Measurements from ENCODE around the gene KASH5.

The KASH5 gene, protein sequence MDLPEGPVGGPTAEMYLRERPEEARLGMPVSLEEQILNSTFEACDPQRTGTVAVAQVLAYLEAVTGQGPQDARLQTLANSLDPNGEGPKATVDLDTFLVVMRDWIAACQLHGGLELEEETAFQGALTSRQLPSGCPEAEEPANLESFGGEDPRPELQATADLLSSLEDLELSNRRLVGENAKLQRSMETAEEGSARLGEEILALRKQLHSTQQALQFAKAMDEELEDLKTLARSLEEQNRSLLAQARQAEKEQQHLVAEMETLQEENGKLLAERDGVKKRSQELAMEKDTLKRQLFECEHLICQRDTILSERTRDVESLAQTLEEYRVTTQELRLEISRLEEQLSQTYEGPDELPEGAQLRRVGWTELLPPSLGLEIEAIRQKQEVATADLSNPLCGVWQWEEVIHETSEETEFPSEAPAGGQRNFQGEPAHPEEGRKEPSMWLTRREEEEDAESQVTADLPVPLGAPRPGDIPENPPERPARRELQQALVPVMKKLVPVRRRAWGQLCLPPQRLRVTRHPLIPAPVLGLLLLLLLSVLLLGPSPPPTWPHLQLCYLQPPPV

GRCh38 chr19:49387936-49388372 lies at the start of gene KASH5:
KASH5 (plus strand) TSS chr19:49388249; CDS start chr19:49390884, 2,635 bp downstream.
- peak; percentile 63 to 86 for DNase-seq (ENCODE audit: low read depth in 1 of 2, low spot score in 1 of 2)

DNA sequence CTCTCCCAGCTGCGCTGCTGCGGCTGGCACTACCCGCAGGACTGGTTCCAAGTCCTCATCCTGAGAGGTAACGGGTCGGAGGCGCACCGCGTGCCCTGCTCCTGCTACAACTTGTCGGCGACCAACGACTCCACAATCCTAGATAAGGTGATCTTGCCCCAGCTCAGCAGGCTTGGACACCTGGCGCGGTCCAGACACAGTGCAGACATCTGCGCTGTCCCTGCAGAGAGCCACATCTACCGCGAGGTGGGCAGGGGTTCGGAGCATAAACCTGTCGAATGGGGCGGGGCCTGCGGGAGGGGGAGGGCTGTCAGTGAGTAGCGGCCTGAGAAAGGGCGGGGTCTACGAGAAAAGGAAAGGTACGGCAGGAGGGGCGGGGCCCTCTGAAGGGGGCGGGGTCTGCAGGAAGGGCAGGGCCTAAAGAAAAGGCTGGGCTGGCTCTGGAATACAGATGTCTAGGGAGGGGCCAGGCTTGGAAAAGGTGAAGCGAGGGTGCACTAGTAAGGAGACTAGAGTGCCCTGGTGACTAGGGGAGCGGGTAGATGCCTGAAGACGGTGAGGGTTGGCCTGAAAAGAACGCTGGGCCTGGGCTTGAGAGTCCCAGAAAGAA lies 49.3 kb upstream of the KASH5 start:
- no peak for DNase-seq (ENCODE audit: low read depth in 1 of 2, low spot score in 1 of 2)

DNA sequence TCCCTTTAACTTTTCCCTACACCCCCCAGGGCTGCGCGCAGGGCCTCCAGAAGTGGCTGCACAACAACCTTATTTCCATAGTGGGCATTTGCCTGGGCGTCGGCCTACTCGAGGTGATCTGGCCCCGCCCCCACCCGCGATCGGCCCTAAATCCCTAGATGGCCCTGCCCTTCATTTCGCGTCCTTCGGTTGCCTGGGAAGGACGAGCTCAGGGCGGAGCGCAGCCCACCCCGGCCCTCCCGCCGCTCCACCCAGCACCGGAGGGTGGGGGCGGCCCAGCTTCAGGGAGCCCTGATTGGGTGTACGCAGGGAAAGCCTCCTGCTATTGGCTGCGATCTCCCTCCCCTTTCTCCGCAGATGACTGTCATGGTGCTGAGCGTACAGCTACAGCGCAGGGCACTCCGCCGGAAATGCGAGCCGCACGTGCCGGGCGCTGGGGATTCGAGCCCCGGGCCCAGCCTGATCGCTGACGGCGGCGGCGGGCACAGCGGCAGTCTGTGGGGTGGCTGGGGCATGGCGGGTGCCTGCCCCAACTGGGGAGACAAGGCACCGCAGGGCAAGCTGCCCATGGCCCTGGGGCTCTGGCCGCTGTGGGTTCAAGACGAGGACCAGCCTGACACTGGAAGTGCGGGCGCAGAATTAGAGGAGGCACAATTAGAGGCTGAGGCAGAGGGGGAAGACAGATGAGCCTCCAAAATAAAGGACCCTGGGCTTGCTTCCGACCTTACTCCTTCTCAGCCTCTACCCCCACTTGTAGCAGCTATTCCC lies 48.6 kb upstream of the KASH5 start:
- DNase-seq (ENCODE audit: low read depth in 1 of 2, low spot score in 1 of 2): no peak

GRCh38 chr19:49340069-49340864 lies 47.8 kb upstream of the KASH5 start:
- no peak for DNase-seq (ENCODE audit: low read depth in 1 of 2, low spot score in 1 of 2)

- no peak for DNase-seq (ENCODE audit: low read depth in 1 of 2, low spot score in 1 of 2)
These were observed 47.0 kb upstream of the KASH5 start for GRCh38 chr19:49340865-49341718.

- no peak for DNase-seq (ENCODE audit: low read depth in 1 of 2, low spot score in 1 of 2)
These were observed 45.7 kb upstream of the KASH5 start for GRCh38 chr19:49342291-49342721.

DNA sequence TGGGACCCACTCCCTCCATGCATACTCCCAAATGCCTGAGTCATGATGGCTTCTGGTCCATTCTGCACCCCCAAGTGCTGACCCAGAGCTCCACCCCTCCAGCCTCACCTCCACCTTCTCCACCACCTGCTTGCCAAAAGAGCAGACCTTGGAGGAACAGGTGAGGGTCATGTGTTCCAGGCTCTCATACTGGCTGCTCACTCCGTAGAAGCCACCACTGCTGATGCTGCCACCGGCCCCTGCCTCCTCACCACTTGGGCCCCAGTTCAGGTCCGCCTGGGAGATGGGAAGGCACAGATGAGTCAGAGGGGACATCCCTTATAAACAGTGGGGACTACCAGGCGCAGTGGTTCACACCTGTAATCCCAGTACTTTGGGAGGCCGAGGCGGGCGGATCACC lies 44.9 kb upstream of the KASH5 start:
- DNase-seq (ENCODE audit: low read depth in 1 of 2, low spot score in 1 of 2): no peak

DNA sequence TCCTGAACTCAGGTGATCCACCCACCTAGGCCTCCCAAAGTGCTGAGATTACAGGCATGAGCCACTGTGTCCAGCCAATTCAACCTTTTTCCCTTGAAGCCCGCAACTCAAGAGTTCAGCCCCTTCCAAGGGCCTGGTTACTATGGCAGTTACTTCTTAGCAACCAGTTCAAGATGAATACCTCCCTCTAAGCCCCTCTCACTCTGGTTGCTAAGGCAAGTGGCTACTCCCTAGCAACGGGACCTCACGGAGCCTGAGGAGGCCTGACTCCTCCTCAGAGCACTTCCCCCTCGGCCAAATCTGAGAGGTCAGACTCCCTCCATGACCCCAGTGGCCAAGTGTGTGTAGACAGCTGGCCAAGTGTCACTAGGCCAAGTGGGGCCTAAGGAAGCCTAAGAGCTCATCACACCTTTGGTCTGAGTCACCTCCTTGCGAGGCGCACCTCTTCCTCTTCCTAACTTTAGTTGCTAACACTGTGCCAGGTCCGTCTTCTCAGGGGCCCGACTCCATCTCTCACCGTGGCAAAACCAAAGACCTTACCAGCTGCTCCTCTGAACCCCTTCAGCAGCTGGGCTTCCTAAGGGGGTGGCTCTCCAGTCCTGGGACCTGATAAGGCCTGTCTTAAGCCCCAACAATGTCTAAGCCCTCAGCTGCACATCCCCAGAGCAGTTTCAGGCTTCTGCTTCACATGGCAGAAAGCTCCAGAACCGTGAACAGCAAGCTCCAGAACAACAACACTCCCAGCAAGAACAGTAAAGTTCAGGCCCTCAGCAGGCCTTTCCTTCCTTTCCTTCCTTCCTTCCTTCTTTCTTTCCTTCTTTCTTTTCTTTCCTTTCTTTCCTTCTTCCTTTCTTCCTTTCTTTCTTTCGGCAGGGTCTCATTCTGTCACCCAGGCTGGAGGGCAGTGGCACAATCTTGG lies 43.3 kb upstream of the KASH5 start:
- DNase-seq (ENCODE audit: low read depth in 1 of 2, low spot score in 1 of 2): no peak

DNA sequence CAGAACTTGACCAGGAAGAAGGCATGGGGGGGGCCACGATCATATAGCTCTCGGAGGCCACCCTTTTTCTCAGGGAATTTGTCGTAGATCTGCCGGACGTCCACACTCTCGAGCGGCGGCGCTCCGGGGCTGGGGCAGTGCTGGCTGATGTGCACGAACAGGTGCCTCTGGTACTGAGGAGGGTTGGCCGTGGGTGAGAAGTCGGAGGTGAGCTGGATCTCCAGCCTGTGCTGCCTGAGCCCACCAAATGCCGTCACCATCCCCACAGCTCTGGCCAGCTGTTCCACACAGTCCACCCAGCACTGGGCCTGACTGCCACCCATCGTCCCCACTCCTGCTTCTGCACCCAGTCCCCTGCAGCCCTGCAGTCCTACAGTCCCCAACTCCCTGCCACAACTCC lies 40.9 kb upstream of the KASH5 start:
- DNase-seq (ENCODE audit: low read depth in 1 of 2, low spot score in 1 of 2): no peak

- DNase-seq (ENCODE audit: low read depth in 1 of 2, low spot score in 1 of 2): no peak
These were observed 40.2 kb upstream of the KASH5 start for GRCh38 chr19:49347835-49348234.

GRCh38 chr19:49348305-49349189 lies 39.5 kb upstream of the KASH5 start:
- no peak for DNase-seq (ENCODE audit: low read depth in 1 of 2, low spot score in 1 of 2)

GRCh38 chr19:49349567-49349966 lies 38.5 kb upstream of the KASH5 start:
- no peak for DNase-seq (ENCODE audit: low read depth in 1 of 2, low spot score in 1 of 2)

DNA sequence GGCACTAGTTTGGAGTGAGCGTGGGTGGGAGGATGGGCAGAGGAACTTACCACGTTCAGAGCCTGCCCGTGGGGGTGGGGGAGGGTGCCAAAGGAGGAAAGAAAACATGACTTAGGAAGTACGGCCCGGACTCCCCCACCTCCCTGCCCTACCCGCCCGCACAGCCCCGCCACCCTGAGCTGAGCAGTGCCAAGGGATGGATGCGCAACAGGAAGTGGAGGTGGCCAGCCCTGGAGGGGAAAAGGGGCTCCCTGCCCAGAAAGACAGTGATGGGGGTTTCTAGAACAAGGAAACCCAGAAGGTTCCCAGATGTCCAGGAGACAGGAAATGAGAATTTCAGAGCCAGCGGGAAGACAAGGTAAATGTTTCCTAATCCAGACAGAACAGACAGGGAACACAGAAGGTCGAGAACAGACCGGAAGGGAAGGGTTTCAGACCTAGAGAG lies 32.1 kb upstream of the KASH5 start:
- DNase-seq (ENCODE audit: low read depth in 1 of 2, low spot score in 1 of 2): no peak

- DNase-seq (ENCODE audit: low read depth in 1 of 2, low spot score in 1 of 2): no peak
These were observed 31.7 kb upstream of the KASH5 start for GRCh38 chr19:49356382-49356781.

DNA sequence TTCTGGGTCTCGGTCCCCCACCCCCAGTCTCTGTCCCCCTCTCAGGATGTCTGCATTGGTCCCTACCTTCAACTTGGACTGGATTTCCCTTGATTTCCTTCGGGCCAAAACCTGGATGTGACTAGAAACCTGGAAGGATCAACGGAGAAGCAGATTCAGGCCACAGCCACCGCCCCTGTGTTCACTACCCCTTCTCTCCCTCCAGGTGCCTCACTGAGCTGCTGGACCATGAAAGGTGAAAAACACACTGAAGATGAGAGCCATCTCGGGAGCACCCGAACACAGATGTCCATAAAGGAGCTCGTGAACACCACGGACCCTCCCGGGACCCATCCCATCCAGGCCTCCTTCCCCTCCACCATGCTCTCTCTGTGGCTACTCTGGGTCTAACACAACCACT lies 30.9 kb upstream of the KASH5 start:
- DNase-seq (ENCODE audit: low read depth in 1 of 2, low spot score in 1 of 2): no peak

DNA sequence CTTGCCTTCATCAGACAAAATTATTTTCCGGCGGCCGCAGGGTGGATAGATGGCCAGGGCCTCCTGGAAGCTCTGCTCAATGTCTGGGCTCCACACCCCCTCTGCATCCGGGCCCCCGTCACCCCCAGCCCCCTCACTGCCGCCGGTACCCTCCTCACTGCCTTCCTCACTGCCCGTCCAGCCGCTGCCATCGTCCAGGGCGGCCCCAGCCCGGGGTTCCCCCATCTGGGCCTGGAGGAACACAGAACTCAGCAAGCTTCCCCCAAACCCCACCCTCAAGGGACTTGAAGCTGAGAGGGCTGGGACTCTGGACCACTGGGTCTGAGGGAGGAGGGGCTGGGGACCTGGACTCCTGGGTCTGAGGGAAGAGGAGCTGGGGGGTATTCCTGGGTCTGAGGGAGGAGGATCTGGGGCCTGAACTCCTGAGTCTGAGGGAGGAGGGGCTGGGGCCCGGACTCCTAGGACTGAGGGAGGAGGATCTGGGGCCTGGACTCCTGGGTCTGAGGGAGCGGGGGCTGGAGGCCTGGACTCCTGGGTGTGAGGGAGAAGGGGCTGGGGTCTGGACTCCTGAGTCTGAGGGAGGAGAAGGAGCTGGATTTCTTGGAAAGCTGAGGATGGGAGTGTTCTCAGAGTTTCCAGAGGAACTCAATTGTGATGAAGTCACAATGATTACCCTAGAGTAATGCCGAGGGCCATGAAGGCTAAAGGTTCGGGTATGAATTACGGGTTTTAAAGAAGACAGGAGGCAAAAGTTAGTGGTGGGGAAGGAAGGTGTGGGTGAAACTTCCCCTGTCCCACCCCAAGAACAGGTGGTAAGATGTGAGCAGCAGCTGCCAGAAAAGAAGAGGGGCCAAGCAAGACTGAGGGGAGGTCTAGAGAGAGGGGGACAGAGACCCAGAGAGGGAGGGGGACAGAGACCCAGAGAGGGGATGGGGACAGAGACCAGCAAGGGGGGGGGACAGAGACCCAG lies 27.9 kb upstream of the KASH5 start:
- DNase-seq (ENCODE audit: low read depth in 1 of 2, low spot score in 1 of 2): no peak
